HG02763 (cell line): ENCODE data around the gene ALOX15.
"Not testable (repeated sequence)": the region's sequence is repeated elsewhere in the genome, so short reads cannot be mapped to it uniquely, and the experiment has no call there.

ENCODE experiments used
- ATAC-seq: cut with Tn5 transposase; IDR thresholded peaks from one replicate; pipeline ENCODE4 v1.9.1; 2021; ENCODE audit warnings: mild to moderate bottlenecking, moderate library complexity; ENCODE audit not compliant: unreplicated experiment

ALOX15 gene, protein sequence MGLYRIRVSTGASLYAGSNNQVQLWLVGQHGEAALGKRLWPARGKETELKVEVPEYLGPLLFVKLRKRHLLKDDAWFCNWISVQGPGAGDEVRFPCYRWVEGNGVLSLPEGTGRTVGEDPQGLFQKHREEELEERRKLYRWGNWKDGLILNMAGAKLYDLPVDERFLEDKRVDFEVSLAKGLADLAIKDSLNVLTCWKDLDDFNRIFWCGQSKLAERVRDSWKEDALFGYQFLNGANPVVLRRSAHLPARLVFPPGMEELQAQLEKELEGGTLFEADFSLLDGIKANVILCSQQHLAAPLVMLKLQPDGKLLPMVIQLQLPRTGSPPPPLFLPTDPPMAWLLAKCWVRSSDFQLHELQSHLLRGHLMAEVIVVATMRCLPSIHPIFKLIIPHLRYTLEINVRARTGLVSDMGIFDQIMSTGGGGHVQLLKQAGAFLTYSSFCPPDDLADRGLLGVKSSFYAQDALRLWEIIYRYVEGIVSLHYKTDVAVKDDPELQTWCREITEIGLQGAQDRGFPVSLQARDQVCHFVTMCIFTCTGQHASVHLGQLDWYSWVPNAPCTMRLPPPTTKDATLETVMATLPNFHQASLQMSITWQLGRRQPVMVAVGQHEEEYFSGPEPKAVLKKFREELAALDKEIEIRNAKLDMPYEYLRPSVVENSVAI

DNA sequence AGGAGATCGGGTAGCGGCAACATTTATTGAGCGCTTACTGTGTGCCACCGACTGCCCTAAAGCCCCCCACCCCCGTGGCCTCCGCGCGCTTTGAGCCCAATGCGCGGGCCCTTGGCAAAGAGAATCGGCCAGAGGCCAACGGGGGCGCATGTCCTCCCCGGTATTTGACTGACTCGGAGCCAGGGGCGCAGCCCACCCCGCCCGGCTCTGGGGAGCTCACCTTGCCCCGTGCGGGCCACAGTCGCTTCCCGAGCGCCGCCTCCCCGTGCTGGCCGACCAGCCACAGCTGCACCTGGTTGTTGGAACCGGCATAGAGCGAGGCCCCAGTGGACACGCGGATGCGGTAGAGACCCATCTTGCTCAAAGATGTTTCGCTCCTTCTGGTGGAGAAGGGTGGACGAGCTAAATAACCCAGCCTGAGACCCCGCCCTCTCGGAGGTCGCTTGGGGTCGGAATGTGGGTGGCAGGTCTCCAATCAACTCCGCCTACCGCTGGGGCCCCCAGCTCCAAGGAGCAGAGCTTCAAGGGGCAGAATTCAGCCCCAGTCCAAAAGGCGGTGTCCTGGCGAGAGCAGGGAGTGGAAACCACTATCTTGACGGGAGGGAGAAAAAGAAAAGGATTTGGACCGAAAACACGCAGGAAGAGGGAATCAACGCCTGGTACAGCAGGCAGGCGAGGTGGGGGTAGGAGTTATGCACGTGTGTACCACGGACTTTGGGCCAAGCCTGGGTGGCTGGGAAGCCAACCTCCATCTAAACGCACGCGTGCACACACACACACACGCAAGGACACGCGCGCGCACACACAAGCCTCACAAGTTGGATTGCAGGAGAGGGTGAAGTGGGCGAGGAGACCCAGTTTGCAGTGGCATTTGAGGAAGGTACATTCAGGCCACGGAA is at the start of gene ALOX15:
ALOX15 (minus strand) TSS at position 382 of the 899 bp plus-strand sequence; CDS start at position 355, 27 bp downstream.
- ATAC-seq, result no peak

DNA sequence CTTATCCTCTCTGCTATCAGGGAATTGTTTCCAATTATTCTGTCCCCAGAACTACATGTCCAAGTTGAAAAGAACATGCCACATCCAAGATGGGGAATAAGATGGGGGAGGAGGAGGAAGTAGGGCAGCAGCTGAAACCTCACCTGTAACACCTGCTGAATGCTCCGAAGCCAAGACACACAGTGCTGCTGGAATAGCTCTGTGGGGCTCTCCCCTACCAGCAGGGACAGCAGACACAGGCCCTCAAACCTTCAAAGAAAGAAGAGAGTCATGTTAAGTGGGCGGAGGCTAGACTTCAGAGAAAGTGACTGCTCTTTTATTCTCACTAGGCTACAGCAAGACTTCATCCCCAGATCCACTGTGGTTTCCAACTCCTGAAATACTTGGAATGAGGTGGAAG is 49.3 kb upstream of the ALOX15 start:
- ATAC-seq, result no peak

DNA sequence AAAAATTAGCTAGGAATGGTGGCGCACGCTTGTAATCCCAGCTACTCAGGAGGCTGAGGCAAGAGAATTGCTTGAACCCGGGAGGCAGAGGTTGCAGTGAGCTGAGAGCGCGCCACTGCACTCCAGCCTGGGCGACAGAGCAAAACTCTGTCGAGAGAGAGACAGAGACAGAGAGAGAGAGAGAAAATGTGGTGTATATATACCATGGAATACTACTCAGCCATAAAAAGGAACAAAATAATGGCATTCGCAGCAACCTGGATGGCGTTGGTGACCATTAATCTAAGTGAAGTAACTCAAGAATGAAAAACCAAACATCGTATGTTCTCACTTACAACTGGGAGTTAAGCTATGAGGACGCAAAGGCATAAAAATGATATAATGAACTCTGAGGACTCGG is 48.4 kb upstream of the ALOX15 start:
- not testable (repeated sequence) for ATAC-seq

DNA sequence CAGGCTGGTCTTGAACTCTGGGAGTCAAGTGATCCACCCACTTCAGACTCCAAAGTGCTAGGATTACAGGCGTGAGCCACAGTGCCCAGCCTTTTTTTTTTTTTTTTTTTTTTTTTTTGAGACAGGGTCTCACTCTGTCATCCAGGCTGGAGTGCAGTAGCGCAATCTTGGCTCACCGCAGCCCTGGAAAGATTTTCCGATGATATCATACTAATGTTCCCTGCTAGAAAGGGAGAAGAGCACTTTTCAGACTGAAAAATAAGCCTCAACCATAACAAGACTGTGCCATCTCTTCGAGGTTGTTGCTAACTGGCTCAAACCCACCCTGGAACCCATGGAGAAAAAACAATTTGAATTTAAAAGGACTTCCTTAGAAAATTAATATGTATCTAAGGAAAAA is 42.3 kb upstream of the ALOX15 start:
- ATAC-seq, result not testable (repeated sequence)

DNA sequence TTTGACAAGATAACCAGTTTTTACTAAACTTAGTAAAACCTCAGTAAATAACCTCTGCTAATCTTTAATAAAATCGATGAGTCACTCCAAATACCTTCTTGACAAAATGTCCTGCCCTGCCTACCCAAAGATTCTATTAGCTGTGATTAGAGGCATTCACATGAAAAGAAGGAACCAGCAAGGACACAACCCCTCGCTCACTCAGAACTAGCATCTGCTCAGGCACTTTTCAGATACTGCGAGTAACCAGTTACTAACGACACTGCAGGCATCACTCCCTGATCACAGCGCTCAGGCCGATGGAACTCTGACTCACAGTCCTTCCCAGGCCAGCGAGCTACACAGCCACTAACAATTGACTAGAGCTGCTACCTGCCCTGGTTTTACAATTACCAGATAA is 38.2 kb upstream of the ALOX15 start:
- ATAC-seq, result no peak

DNA sequence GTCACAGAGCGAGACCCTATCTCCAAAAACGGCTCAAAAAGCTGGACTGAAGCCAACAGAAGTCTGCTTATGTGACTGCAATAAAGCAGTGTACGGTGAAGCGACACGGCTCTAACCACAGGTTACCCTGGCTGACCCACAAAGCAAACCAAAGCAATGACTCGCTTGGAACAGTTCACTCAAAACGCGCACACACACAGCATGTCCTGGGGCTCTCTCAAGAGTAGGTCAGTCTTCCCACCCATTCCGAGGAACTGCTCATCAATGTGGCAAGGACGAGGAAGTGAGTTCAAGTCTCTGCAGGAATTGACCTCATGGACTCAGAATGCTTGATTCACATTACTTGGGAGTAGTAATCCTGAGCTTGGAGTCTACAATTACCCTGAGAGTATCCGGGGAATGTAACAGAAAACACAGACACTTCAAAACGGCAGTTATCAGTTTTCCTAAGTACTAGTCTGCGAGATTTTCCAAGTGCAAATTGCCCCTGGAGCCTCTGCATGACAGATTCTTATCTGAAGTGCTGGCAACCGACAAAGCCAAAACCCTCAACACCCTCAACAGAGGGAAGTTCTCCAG is 37.1 kb upstream of the ALOX15 start:
- no peak for ATAC-seq

DNA sequence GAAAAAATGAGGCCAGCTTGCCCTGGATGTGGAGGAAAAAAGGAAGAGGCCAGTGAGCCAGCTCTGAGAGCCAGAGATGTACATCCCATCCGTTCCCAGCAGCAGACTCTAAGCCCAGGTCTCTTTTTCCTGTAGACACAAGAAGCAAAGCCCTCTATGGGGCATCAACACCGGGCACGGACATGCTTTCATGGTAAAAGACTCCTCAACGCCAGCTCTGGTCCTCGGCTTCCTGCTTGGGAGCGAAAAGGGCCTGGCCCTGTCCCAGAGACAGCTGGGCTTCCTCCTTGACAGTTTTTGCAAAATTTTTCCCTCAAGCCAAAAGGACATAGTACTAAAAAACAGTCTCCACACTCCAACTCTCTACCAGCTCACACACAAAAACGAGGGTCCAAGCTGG is 35.3 kb upstream of the ALOX15 start:
- no peak for ATAC-seq

DNA sequence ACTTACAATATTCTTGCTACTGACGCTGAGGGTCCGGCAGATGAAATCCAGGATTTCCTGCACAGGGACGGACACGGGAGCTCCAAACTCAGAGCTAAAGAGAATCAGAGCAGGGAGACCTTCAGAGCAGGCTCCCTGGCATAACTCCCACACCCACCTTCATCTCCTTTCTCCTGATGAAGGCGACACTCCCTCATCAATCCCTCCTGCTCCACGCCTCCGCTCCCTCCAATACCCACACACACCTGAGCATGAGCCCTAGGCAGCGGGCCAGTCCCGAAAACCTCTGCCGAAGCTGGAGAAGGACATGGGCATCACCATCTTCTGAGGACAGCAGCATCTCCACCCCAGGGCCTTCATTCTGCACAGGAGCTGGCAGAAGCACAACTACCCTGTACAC is 34.3 kb upstream of the ALOX15 start:
- ATAC-seq, result no peak

DNA sequence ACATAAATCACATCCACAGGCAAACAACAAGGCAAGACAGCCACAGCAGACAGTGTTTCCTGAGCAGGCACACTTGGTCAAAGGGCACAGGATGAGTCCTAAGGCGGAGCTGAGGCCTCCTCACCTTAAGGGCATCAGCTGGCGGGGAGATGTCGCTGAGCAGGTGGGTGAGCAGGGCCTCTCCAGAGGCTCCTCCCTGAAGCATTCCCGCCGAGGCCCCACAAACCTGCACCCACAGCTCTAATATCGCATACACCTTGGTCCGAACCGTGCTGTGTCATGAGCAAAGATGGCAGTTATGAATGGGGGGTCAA is 33.2 kb upstream of the ALOX15 start:
- no peak for ATAC-seq

DNA sequence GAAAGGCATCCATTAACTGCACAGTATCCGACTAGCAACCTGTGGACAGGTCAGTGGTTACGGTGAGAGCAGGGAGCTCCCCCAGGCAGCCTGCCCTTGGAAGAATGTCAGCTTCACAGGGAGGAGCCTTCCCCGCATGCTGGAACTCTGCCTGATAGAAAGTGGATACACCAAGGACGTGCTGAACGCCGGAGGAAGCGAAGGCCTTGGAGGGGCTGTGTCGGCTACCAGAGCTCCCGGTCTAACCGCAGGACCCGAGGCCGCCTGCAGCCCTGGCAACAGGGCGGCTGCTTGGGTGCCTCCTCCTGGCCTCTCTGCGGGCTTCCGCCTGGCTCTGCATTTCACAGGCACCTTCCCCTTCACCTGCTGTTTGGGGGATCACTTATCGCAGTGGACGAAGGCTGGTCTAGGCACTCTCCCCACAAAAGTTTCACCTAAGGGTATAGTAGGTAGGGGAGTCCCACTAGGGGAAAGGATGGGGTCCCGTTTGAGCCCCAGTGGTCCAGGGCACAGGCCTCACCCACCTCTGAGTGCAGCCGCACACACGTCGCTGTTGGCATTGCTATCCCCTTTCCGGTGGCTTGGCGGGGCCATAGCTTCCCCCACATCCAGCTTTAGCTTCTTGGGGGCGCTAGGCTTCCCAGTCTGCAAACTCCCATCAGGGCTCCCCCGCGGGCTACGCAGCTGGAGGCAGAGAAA is 32.7 kb upstream of the ALOX15 start:
- no peak for ATAC-seq

DNA sequence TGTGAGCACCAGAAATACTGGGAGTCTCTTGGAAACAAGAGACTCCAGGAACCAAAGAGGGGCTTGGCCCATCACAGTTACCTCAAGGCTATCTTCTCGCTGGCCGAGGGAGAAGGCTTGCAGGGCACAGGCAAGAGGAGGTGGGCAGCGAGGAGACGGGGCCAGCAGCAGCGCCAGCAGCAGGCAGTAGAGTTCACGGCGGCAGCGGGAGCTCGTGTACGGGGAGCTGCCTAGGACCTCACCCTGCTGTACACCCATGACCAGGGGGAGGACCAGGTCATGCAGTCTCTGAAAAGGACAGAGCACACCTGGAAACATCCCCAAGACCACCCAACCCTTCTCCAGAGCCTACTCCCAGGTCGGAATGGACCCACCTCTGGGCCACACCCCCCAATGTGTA is 31.7 kb upstream of the ALOX15 start:
- ATAC-seq, result no peak

DNA sequence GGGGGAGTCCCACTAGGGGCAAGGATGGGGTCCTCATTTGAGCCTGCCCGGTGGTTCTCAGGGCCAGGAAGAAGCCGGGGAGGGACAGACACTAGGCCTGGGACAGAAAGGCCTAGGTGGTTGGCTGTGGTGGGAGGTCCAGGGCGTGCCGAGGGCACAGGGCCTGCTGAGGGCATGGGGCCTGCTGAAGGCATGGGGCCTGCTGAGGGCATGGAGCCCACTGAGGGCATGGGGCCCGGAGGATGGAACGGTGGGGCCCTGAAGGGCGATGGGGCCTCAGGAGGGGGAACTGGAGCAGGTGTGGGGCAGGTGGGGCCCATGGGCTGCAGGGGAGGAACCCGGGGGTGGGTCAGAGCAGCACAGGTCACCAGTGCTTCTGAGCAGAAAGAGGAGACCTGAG is 31.3 kb upstream of the ALOX15 start:
- ATAC-seq, result no peak

DNA sequence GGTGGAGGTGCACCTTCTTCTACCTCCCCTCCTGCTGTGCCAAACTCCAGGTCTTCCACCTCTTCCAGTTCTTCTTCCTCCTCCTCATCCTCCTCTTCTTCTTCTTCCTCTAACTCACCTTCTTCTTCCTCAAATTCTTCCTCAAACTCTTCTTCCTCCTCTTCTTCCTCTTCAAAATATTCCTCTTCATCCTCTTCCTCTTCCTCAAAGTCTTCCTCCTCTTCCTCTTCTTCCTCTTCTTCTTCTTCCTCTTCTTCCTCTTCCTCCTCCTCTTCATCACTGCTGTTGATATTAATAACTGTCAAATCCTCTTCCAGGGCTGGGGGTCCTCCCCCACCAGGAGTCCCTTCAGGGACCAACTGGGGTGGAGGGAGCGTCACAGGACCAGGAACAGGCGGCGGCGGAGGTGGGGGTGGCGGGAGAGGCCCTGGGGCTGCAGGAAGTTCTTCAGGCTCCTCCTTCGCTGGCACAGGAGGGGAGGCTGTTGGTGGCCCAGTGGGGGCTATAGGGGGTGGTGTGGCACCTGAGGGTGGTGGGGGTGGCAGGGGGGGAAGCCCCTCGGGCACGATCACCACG is 30.7 kb upstream of the ALOX15 start:
- no peak for ATAC-seq

DNA sequence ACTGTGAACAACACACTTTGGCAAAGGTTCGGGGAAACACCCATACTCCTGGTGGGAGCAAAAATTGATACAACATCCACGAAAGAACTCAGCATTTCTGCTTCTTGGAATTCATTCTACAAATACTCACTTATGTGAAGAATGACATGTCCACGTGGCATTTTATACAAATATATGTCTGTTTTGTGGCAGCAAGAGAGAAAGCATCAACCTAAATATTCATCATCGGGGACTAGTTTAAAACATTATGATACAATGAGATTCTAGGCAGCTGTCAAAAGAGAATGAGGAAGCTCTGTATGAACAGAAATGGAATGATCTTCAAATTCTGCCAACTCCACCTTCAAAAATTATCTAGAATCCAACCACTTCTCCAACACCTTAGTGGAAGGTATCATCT is 25.7 kb upstream of the ALOX15 start:
- no peak for ATAC-seq

DNA sequence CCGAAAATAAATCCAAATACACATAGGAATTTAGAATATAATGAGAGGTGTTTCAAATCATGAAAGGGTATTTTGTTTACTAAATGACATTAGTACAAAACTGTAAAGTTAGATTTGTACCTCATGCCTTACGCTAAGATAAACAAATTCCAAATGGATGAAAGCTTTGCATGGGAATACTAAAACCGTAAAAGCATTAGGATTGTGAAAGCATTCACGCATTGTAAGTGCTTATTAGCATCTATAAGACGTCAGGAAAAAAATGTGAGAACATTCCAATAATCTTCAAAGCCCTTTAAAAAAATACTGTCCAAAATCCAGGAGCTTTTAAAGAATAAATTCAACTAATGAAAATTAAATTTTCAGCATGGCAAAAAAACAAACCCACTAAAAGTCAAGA is 24.8 kb upstream of the ALOX15 start:
- ATAC-seq, result no peak

DNA sequence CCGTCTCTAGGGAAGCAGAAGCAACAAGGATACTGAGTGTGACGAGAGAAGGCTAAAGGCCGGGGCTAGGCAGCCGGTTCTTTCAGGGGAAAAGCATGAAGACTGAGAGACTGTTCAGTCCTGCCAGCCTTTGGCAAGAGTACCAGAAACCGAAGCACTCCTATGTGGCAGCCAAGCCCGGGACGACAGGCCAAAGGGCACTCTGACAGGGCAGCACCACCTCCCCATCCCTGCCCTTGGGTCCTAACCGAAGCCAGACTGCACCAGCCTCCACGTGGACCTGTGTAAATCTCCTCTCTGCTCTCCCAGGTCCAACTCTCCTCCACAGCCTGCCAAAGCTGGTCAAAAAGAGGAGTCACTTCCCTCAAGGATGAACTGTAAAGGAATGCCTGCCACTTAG is 23.5 kb upstream of the ALOX15 start:
- ATAC-seq, result no peak

DNA sequence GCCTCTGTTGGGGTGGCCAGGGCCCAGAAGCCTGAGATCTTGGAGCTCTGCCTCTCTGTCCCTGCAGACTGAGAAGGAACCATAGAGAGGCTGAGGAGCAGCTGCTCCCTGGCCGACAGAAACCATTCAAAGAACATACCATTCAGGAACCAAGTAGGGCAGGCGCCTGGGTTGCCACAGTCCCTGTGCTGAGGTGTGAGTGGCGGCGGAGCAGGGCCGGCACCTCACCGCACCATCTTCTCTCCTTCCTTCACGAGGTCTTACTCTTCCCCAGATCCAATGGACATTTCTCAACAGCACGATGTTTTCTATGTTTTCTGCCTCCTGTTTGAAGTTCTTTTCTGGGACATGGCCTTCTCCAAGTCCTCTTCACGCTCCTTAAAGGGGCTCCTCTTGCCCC is 22.8 kb upstream of the ALOX15 start:
- no peak for ATAC-seq

DNA sequence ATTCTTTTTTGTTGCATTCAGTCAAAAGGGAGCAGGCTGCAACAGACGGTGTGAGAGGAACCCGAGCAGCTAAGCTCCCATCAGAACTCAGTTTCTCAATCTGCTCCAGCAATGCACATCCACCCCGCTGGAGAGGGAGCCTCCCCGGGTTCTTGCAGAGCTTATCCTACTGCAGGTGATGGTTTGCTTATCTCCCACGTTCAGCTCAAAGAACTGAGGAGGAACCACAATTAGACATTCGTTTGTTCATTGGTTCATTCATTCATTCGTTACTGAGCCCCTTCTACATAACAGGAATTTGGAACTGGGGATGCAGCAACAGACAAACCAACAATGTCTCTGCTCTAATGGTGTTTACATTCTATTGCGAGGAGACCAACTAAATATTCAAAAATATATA is 22.2 kb upstream of the ALOX15 start:
- ATAC-seq, result no peak

DNA sequence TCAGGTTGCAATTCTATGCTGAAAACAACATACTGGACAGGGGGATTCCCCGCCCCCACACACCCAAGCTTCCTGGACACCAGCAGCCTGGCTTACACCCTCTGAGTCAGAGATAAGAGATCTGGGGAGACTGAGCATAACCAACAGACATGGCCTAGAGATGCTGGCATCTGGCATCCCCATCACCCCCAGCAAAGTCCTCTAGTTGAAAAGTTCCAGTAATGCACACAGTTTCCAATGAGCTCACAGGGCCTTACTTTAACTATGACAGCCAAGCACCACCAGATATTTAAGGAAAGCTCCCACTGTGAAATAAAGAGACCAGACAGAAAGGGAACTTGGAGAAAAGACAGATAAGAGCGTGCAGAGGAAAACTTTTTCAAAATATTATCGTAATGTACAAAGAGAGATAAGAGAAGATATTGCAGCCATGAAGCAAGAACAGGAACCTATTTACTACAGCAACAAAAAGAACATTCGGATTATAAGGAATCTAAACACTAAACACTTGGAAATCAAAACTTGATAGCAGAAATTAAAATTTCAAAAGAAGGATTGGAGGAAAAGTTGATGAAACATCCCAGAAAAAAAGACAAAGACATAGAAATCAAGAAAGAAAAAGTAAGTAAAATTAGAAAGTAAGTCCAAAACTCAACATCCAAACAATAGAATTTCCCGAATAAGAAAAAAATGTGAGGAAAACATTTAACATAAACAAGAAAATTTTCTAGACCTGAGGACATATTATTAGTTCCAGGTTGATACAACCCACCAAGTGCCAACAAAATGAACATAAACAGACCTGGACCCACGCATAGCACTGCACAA is 17.2 kb upstream of the ALOX15 start:
- ATAC-seq, result no peak

DNA sequence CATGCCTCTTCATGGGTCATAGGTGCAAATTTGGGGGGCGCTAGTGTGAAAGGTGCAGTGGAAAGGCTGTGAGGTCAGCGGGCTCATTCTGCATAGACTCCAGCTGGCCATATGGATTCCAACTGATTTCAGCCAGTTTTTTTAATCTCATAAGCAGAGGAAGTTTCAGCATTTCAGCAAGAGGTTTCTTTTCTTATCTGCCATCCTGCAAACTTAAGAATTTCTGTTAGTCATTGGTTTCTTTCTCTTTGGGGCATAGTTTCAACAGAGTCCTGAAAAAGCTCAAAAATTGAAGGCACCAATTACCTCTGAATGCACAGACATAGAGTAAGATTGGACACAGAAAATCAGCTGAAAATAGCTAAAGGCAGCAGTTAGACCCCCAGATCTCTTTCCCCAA is 16.2 kb upstream of the ALOX15 start:
- ATAC-seq, result no peak
